ENCODE results near the gene UGDH.
"Not testable (repeated sequence)": the region's sequence is repeated elsewhere in the genome, so short reads cannot be mapped to it uniquely, and the experiment has no call there.

The UGDH gene

DNA sequence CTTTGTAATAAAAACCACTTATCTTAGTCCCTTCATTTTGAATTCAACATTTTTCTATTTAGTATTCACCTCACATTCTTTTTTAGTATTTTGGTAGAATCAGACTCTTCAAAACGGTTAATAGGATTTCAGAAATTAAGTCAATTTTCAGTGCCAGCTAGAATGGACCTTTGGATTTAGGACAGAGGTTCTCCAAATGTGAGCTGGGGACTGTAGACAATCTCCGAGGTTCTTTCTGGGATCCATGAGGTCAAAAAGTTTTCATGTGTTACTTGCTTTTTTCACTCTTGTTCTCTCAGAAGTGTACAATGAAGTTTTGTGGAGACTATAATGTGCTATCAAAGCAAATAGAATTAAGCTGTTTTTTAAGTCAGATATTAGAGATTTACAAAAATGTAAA, 2.3 kb upstream of the UGDH start:
- FAIRE-seq = no peak

DNA sequence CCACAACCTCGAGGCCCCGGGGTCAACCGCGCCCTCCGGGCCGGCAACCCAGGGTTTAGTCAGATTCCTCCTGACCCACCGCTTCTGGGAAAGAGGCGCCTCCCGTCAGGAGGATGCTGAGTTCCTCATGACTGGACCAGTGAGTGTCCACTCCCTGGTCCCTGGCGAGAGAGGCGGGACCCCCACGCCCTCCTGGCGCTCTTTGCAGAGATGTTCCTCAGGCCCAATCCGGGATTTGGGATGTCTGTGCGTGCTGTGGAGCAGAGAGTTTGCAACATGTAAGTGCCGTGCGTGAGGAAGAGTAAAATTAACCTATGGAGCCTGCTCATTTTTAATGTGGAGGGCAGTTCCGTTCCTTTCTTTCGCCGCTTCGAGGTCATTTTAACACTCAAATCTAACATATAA, 824 bp upstream of the UGDH start:
- peak; percentile 71 for DNase-seq (ENCODE audit: low spot score)
- peak; percentile 14 for FAIRE-seq

More for the DNA sequence above, 2.3 kb upstream of the UGDH start:
- DNase-seq (ENCODE audit: low spot score) = no peak

DNA sequence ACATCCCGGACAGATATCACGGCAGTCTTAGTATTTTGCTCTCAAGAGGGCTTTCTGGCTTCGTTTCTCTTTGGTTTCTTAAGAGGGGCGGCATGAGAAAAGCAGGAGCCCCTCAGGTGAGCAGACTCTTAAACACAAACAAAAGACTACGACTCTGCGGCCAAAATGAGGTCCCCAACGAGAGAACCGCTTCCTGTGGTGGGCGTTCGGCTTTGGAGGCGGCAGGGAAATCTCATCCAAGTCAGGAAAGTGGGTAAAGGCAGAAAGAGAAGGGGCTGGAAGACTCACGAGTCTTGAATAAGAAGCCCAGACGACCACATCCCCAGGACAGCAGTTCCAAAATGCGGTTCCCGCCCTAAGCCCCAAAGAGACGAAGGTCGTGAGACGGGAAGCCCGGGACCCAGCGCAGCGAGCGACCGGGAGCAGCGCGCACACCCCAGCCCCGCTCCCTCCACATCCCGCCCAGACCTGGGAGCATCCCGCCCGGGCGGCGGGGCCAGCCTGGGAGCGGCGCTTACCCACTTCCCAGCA, 409 bp downstream of the UGDH start:
- no peak for DNase-seq (ENCODE audit: low spot score)
- FAIRE-seq = no peak

DNA sequence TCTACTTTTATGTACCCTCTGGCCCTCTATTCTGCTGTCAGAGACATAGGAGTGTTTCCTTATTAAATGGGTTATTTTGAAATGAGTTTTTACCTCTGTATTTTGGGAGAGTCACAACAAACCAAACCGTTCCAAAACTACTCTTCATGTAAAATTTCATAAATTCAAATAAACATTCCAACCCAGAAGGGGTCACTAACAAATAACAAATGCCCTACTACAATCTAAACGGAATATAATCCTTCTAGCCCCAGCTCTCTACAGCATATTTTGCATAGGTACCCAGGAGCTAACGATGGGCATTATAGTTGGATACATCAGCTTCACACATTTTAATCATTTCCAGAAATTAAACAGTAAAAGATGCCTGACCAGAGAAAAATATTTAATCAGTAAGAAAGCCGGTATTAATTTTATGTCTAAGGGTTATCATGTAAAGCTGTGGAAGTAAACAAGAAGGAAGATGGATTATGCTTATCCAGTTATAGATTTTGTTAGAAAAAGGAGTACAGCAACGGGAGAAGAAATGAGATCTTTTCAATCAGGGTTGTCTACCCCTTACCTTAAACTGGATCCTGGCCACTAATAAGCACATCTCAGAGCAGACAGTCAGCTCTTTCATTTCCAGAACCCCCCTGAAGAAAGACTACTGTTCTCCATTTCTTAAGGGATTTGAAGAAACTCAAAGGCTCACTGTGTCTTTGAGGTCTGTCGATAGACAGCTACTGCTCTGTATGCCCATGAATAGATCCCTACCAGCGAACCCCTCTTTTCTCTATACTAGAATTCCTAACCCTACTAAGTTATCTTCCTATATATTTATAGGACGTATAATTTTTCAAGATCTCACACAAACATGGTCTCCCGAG, 1.2 kb downstream of the UGDH start:
- DNase-seq (ENCODE audit: low spot score) (no peak), FAIRE-seq (no peak)

DNA sequence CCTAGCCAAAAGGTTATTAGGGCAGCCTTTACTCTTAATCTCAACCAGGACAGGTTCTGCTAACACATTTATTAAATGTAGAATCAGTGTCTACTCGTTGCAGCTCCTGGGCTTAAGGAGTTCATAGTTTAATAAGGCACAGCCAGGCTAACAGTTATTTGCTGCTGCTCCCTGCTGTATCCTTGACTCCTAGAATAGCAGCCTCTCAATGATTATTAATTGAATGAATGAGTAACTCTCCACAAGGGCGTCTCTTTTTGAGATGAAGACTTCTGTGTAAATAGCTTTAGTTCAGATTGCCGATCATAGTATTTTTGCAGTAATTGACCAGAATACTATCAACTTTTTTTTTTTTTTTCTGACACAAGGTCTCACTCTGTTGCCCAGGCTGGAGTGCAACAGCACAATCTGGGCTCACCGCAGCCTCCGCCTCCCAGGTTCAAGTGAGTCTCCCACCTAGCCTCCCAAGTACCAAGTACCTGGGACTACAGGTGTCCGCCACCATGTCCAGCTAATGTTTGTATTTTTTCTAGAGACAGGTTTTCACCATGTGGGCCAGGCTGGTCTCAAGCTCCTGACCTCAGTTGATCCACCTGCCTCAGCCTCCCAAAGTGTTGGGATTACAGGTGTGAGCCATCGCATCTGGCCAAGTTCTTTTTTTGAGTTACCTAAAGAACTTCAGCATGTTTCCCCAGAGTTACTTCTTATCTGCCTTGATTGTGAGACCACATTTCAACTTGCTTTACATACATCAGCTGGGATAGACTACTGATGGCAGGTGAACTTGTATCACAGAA, 2.9 kb downstream of the UGDH start:
- FAIRE-seq (no peak), DNase-seq (ENCODE audit: low spot score) (no peak)

DNA sequence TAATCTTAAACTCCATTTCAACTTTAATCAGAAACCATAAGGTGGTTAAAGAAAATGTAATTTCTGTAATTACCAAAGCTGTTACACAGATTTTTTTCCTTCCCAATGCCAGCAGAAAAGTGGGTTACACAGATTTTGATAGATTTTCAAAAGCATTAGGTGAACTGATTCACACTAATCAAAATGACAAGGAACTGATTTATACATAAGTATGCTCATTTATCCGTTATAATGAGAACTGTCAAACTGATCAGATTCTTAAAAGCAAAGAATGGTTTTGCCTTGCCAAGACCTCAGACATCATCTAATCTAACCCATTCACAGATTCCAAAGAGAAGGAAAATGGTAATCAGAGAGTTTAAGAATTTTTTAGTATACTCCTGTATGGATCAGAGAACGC, 5.2 kb downstream of the UGDH start:
- no peak for DNase-seq (ENCODE audit: low spot score)

DNA sequence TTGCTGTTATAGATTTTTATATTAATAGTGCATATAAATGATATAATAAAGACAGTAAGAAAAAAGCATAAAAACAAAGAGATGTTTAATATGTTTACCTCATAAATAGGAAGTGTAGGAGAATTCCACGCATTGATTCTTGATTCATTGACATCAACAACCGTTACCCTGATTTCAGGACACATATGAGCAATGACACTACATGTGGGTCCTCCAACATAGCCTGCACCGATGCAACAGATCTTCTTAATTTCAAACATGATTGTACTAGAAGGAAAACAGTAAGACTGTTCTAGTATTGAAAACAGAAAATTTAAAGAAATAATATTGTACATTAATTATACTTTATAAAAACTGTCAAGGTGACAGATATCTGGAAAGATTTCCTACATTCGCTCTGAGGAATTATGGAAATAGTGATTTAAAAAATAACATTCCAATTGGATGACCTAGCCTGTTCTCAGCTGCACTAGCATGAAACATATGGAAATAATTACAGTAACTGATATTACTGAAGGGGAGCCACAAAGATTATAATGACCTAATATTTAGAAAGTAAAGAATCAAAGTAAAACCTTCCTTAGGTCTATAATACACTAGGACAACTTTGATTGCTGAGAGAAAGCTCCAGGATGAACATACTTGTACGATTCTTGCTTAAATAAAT, 5.9 kb downstream of the UGDH start:
- DNase-seq (ENCODE audit: low spot score) (no peak), FAIRE-seq (peak; percentile 11)

More for the DNA sequence above, 5.2 kb downstream of the UGDH start:
- no peak for FAIRE-seq

DNA sequence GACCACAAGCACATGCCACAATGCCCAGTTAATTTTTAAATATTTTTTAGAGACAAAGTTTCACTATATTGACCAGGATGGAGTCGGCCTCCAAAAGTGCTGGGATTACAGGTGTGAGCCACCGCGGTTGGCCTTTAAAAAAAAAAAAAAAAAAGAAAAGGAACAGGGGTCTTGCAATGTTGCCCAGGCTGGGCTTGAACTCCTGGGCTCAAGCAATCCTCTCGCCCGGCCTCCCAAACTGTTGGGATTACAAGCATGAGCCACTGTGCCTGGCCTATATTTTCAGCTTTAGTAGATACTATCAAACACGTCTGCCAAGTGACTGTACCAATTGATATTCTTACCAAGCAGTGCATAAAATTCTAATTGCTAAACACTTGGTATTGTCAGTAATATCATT, 8.8 kb downstream of the UGDH start:
- FAIRE-seq = no peak

DNA sequence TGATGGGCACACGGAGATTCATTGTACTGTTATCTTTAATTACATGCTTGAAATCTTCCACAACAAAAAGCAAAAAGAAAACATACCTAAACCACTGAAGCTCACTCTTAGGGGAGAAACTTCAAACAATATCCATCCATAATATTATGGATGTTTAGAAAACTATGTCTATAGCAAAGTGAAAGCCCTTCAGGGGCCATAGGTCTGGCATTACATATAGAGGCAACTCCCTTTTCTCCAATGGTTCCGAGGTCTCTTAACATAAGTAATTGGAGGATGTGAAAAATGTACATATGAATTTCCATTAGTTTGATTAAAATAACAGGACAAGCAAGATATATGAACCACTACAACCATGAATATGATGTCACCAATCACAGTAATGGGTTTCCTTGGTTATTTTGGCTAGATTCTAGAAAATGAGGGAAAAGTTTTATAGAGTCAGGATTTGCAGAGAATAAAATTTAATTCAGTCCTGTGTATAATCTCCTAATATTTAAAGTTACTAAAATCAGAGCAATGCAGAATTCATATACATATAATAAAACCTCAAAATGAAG, 10.8 kb downstream of the UGDH start:
- DNase-seq (ENCODE audit: low spot score) = no peak

More for the DNA sequence above, 8.8 kb downstream of the UGDH start:
- DNase-seq (ENCODE audit: low spot score) = no peak

DNA sequence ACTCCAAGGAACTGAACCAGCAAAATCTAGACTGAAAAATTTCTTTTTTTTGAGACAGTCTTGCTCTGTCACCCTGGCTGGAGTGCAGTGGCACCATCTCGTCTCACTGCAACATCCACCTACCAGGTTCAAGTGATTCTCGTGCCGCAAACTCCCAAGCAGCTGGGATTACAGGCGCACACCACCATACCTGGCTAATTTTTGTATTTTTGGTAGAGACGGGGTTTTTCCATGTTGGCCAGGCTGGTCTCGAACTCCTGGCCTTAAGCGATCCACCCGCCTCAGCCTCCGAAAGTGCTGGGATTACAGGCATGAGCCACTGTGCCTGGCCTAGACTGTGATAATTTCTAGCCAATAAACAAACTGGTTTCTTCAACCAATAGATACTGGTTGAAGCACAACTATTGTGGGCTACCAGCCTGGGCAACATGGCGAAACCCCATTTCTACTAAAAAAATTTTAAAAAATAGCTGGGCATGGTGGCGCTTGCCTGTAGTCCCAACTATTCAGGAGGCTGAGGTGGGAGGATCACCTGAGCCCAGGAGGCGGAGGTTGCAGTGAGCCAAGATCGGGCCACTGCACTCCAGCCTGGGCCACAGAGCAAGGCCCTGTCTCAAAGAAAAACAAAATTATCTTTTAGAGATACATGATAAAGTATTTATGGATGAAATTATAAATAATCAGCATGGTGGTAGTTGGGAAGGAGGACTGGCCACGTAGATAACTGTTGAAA, 11.4 kb downstream of the UGDH start:
- FAIRE-seq; DNase-seq (ENCODE audit: low spot score): not testable (repeated sequence)

More for the DNA sequence above, 10.8 kb downstream of the UGDH start:
- FAIRE-seq = no peak

DNA sequence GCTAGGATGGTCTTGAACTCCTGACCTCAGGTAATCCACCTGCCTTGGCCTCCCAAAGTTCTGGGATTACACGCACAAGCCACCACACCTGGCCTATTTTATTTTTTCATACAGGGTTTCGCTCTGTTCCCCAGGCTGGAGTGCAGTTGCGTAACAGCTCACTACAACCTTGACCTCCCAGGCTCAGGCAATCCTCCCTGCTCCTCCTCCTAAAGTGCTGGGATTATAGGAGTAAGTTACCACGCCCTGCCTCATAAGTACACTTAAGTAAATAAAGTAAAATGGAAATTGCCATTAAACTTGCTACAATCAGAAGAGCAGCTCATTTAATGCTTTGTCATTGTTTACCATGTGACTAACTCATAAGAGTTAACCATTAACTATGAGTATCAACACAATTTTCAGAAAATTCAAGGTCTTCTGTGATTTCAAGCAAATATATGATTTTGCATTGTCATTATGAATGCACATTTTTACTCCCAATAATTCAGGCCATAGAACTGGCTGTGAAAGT, 12.3 kb downstream of the UGDH start:
- FAIRE-seq (peak; percentile 89), DNase-seq (ENCODE audit: low spot score) (peak; percentile 70)

DNA sequence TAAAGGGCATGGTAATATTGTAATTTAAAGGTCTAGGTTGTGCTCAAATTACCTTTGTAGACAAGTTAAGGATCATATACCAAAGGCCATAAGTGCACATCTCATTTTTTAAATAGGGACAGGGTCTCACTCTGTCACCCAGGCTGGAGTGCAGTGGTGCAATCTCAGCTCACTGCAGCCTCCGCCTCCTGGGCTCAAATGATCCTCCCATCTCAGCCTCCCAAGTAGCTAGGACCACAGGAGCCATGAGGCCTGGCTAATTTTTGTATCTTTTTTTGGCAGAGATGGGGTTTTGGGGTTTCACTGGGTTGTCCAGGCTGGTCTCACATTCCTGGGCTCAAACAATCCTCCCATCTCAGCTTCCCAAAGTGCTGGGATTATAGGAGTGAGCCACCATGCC, 13.0 kb downstream of the UGDH start:
- not testable (repeated sequence) for DNase-seq (ENCODE audit: low spot score); FAIRE-seq

DNA sequence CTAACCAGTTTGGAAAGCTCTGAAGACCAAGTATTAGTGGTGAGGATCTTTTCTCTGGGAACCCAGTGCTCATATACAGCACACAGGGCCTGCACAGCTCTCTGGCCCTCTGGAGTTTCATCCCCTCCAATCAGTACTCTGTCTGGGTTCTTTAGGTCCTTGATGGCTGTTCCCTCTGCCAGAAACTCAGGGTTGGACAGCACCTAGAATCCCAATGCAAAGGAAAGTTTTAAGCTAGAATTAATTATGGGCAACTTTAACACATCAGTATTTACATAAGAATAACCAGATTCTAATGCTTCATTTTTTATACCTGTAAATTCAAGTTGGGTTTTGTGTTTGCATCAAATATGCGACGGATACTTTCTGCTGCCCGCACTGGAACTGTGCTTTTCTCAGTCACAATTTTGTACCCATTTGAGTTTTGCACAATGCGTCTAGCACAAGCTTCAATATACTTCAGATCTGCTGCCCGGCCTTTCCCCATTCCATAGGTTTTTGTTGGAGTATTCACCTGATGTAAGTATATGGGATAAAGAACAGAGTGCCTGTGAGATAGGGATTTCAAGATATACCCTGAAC, 16.8 kb downstream of the UGDH start:
- no peak for FAIRE-seq
- DNase-seq (ENCODE audit: low spot score) = no peak

DNA sequence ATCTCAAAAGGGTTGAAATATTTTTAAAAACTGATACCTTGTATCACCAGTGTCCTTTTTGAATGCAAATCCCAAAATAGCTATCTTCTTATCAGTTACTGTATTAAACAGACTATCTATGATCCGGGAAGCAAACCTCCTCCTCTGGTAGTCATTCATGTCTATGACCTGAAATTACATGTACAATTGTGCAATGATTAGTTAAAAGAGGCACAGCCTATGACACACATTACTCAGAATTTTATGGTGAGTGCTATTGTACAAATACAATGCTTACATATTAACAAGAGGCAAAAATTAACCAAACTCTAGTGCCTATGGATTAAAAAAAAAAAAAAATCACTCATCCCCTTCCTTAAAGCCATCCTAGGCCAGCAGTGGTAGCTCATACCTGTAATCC, 21.7 kb downstream of the UGDH start:
- DNase-seq (ENCODE audit: low spot score) = no peak
- FAIRE-seq = peak; percentile 20

DNA sequence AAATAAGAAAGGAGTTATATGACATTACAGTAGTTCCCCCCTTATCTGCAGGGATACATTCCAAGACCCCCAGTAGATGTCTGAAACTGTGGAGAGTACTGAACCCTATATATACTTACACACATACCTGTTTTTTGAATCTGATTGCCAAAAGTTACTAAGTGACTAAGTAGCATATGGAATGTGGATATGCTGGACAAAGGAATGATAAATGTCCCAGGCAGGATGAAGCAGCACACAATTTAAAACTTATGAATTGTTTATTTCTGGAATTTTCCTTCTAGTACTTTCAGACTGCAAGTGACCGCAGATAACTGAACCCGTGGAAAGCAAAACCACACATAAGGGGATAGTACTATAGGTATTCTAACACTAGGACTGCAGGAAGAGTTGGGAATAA, 22.7 kb downstream of the UGDH start:
- no peak for FAIRE-seq
- DNase-seq (ENCODE audit: low spot score) = no peak

DNA sequence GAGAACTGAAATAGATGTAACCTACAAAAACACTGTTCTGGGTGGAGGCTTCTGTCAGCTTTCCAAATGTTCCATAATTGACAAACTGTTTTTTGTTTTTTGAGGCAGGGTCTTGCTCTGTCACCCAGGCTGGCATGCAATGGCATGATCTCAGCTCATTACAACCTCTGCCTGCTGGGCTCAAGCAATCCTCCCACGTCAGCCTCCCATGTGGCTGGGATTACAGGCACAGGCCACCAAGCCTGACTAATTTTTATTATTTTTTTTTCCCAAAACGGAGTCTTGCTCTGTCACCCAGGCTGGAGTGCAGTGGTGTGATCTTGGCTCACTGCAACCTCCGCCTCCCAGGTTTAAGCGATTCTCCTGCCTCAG, 24.6 kb downstream of the UGDH start:
- not testable (repeated sequence) for DNase-seq (ENCODE audit: low spot score)

DNA sequence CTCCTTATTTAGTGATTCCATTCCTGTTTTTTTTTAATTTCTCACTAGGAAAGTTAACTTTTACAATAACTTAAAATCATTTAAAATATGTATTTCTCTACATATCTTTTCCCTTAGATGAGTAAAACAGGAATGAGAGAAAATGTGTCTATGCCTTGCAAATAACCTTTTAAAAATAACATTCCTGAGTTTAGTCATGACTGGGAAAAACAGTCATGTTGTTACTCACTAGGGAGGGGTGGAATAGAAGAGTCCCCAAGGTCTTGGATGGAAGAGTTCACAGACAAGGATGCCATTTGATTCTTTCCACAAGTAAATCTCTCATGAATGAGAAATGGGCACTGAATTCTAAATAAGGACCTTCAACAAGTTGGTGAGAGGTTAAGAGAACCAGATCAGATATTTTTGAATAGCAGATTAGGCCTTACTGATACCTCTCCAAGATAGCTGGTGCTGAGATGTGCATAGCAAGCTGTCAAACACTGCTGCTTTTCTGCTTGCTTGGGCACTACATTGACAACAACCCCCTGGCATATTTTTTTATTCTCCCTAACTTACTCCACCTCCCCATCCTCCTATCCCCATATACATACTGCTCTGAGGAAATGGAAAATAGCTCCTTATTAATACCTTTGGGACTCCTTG, 25.1 kb downstream of the UGDH start:
- FAIRE-seq = peak; percentile 73
- peak; percentile 27 for DNase-seq (ENCODE audit: low spot score)

More for the DNA sequence above, 24.6 kb downstream of the UGDH start:
- FAIRE-seq = not testable (repeated sequence)

DNA sequence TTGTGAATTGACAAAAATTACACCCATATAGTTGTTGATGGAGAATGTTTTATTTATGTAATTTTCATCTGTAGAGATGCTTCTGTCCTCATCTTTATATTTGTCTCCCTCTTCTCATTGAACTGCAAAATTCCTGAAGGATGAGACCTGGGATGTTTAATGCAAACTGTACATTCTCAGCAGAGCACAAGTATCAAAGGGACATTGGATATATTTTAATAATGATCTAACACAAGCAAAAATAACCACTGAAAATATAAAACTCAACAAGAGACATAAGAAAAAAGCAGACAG, 28.6 kb downstream of the UGDH start:
- no peak for DNase-seq (ENCODE audit: low spot score)

DNA sequence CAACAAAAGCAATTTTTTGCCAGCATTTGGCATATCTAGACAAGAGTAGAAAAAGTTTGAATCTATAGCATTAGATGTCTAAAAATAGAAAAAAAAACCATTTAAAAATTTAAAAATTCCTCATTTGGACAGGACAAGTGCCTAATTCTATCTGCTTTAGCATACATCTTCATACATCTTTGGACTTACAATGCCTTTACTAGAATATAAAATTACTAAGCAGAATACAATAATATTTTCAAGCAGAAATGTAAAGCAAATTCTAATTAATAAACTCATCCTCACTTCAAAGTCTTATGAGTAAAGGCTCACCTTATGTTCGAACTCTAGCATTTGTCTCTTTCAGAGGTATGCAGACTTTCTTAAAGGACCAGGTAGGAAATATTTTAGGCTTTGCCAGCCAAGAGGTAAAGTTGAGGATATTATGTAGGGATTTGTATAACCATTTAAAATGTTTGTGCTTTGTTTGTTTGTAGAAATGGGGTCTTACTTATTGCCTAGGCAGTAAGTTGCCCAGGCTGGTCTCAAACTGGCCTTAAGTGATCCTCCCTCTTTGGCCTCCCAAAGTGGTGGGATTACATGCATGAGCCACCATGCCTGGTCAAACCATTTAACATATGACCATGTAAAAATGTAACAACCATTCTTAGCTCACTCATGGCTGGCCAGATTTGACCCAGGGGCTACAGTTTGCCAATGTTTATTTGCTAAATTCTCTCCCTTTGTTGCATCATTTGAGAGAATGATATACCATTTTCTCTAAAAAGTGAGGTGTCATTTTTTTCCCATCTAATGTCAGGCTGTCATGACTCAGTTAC, 29.1 kb downstream of the UGDH start:
- no peak for FAIRE-seq
- DNase-seq (ENCODE audit: low spot score) = no peak

More for the DNA sequence above, 28.6 kb downstream of the UGDH start:
- FAIRE-seq = no peak

All from RCC 7860 (cell line).